ENCODE data around the gene RSAD2.
A peak's percentile ranks its signal among the peaks of the same experiment; 100 is the strongest.

The RSAD2 gene

DNA sequence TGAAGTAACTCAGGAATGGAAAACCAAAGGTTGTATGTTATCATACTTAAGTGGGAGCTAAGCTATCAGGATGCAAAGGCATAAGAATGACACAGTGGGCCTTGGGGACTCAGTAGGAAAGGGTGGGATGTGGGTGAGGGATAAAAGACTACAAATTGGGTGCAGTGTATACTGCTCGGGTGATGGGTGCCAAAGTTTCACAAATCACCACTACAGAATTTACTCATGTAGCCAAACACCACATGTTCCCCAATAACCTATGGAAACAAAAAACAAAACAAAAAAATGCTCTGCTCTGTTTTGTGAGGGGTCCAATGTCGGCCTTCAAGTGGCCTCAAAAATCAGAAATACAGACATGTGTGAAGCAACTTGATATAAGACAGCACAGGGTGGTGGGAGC is 30.7 kb downstream of the RSAD2 start:
- no peak for DNase-seq

DNA sequence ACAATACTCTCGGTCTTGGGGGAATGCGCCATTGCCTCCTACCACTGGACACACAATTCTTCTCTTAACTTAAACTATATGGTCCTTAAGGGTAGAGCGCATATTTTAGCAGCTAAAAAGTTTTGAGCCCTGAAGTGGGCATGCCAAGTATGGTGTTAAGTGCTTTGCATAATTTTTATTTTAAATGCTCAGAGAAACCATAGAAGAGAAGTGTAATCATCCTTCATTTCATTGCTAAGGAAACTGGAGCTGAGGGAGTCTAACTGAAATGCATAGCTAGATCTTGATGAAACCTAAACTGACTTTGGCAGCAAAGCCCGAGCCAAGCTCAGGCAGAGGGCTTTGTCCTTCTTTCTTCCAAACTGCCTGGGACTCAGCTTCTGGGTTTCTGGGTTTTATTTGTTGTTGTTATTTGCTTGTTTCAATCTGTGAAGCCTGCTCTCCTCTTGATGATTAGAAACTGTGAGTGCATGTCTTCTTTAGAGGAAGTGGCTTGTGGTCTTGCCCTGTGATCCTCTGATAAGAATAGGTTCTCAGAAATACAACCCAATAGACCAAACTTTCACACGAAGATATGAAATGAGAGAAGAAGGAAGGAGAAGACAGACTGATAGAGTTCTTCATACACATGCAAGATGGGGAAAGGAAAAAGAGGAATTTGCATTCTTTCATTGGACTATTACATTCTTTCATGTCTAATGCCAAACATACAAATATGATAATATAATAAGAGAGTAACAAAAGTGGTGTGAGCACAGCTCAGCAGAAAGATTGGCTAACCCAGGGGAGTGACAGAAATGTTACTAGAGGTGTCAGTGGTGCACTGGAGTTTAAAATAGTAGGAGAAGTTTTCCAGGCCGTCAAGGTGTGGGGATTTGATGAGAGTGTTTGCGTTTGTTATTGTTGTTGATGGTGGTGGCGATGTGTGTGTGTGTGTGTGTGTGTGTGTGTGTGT is 32.1 kb downstream of the RSAD2 start:
- DNase-seq: peak; percentile 51

DNA sequence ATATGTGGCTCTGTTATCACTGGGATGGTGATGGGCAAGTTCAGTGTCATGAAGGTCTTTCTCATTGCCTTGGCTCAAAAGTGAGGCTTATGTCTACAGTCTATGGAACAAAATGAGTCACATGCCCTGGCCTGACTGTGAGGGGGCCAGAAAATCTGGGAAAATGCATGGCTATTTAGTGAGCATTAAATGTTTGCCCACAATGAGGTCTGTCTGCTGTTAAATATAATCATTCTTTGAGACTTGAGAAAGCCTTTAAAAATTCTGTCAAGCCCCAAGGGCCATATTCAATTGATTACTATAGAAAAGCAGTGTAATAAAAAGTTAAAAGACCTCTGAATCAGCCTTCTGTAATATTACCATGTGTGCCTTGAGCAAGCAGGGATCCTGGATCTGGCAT is 34.1 kb downstream of the RSAD2 start:
- DNase-seq: no peak

DNA sequence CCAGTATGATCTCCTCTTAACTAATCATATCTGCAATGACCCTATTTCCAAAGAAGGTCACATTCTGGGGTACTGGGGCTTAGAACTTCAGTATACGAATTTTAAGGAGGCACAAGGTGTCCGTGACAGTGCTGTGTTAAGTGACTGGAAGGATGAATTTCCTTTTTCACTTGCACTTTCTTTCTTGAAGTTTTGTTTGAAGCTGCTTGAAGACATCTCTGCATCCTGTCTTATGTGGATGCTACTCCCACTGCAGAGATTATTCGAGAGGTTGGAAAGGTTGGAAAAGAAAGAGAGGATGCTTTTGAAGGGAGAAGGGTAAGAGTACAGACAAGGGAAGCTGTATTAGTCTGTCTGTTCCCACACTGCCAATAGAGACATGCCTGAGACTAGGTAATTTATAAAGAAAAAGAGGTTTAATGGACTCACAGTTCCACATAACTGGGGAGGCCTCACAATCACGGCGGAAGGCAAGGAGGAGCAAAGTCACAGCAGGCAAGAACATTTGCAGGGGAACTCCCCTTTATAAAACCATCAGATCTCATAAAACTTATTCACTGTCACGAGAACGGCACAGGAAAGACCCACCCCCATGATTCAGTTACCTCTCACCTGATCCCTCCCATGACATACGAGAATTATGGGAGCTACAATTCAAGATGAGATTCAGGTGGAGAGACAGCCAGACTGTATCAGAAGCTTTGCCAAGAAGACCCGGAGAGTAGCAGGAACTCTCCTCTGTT is 36.0 kb downstream of the RSAD2 start:
- peak; percentile 74 for DNase-seq

DNA sequence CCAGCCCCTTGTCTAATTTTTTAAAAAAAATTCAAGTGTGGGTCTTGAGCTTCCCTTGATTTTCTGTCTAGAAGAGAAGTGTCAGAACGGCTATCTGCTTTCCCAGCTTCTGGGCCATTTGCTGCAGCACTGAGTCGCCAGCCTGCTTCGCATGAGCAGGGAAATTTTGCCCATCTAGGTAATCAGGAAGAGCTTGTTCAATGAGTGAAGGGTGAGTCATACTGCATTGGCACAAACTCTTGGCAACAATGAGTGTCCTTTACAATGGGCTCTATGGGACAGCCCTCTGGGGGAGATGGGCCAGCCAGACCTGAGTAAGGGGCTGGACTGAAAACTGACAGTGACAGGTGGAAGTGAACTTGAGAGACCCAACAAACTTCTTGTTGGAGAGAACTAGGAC is 37.3 kb downstream of the RSAD2 start:
- DNase-seq: peak; percentile 51

DNA sequence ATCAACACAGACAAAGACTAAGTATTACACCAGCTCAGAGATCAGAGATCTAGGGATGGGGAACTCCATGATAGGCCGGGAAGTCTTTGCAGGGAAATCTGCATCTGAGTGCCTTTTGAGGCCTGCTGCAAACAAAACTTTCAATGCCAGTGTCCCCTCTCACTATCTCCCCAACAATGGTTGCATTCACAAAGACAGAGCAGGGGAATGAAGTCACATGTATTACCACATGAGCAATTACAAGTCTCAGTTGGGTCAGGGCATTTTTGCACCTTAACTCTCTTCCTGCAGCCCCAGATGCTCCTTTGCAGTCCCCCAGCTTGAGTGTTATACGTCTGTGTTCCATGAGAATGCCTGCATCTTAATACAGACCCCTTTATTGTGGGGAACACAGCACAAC is 37.8 kb downstream of the RSAD2 start:
- DNase-seq: no peak

DNA sequence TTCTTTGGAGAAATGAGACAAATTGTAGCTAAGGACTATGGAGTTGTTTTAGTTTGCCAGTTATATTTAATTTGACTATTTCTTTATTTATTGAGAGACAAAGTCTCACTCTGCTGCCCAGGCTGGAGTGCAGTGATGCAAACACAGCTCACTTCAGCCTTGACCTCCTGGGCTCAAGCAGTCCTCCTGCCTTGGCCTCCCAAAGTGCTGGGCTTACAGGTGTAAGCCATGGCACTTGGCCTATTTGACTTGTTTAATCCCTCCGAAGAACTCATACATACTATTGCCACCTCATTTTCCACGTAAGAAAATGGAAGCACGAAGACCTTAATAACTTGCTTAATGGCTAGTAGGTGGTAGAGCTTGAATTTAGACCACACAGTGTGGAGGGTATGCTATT is 38.6 kb downstream of the RSAD2 start:
- no peak for DNase-seq

DNA sequence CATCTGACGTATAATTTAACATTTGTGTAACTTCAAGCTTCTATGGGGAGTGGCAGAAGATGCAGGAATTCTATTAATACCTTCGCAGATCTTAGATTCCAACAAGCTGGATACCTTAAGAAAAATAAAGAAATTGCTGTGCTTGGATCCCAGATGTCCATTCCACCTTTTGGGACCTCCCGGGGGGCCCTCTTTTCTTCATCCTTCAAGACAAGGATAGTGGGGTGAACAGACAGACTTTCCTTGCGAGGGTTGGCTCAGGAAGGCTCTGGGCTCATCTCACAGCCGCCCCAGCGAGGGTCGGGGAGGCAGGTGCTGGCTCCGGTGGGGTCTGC is 39.1 kb downstream of the RSAD2 start:
- no peak for DNase-seq

DNA sequence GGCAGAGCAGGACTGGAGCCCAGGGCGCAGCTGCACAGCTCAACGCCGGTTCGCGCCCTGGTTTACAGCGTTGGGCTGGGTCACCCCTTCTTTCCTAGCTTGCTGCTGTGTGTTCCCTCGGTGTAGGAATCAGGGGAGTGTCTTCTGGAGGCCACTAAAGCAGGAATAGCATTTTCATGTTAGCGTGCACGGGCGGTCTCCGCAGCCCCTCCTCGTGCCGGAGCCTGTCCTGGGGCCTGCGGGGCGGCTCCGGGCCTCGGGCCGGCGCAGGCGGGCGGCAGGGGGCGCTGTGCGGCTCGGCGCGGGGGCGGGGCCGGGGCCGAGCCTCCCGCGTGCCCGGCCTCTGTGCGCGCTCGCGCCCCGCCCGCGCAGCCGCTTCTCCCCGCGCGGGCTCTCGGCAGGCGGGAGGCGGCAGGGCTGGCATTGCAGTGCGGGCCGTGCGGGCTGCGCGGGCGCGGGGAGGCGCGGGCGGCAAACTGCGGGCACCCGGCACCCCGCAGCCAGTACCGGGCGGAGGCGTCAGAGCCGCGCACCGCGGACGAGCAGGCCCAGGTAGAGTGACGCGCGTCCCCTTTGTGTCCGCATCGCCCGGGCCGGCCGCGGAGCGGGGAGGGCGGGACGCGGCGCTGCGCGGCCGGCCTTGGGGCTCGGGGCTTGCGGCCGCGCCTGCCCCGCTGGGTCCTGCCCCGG is 39.6 kb downstream of the RSAD2 start, which contains the start of gene RNF144A:
TSS of gene RNF144A (plus strand) at position 342 of the 690 bp plus-strand sequence. CDS start 79,515 bp downstream, outside the sequence.
- peak; percentile 81 for DNase-seq

DNA sequence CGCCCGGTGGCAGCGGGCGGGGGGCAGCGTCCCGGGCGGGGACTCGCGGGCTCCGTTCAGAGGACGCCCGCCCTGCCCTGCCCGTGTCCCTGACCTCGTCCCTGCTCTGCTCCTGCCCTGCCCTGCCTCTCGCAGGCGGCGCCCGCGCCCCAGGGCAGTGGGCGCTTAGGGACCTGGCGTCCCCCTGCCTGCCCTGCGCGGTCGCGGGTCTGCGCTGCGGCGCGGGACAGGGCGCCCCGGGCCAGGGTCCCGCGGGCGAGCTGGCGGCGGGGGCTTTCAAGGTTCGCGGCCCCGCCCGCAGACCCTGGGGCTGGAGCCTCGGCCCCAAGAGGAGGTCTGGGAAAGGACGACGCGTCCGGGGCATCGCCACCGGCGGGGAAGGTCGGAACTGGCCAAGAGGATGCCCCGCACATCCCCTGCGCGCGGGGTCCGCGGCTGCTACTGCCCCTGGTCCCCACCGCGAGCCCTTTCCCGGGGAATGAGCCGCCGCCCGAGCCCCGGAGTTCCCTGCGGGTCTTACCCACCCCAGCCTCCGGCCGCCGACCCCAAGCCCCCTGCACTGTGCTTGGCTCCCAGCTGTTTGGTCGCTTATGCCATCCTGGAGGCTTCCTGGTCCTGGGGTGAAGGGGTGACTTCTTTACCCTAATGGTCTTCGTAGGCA is 40.3 kb downstream of the RSAD2 start:
- DNase-seq: peak; percentile 41

DNA sequence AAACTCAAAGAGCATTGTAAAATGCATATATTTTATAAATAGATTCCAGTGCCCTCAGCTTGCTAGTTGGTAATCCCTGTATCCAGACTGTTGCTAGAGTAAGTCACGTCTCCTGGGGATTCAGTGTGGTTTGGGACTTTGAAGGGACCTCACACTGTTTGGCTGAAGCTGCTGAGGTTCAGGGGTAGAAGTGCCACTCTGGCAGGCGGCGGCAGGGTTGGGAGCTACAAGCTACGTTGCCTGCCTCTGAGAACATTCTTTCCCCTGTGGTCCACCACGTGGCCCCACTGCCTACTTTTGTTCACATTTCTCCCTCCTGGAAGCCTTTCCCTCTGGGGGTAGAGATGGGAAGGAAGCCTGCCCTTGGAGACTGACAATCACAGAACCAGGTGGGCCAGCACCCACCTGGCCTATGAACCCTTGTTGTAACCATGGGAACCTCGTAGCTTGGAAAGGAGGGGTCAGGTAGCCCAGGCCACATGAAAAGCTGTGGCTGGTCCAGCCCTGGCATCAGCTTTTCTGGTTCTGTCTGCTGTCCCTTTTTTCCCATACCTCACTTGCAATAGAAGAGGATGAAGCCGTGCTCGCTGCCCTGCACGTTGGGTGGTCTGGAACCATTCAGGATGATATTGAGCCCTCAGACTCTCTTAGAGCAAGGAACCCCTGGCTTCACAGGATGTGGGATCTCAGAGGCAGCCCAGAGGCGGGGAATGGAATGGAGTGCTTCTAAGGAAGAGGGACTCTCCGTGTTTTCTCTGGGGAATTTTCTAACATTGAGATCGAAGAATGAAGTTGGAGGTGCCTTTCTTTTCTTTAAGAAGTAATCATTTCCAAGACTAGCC is 42.5 kb downstream of the RSAD2 start:
- no peak for DNase-seq

DNA sequence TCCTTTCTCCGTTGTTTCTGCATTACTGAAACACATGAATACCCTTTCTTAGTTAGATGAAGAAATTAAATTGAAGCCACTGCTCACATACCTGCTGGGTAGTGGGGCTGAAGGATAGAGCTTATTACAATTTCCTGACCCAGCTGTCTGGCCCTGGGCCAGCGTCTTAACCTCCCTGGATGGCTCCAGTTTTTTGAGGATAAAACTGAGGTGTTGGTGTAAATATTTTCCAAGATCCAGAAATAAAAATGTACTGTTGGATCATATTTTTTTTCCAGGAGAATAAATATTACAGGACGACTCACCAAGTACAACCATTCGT is 43.1 kb downstream of the RSAD2 start:
- no peak for DNase-seq

DNA sequence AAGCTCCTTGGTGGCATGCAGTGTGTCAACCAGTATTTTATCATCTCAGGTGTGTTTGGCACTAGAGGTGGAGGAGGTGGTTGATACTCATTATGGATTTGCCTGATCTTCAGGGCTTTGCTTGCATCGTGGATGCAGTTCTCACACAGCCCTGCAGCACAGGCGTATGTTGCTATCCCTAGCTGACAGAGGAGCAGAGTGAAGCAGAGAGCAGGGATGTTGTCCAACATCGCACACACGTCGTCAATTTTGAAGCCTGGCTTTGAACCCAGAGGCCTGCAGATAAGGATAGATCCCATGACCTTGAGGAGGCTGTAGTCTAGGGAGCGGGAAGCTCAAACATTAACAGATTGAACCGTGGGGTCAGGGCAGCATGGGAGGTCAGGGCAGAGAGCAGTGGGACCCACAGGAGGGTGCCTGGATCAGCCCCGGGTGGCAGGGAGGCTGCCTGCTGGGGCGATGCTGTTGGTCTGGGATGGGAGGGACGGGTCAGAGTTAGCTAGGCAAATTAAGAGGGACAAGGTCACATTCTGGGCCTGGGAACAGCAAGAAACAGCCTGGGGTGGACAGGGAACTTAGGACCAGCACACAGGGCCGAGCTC is 43.8 kb downstream of the RSAD2 start:
- DNase-seq: no peak

DNA sequence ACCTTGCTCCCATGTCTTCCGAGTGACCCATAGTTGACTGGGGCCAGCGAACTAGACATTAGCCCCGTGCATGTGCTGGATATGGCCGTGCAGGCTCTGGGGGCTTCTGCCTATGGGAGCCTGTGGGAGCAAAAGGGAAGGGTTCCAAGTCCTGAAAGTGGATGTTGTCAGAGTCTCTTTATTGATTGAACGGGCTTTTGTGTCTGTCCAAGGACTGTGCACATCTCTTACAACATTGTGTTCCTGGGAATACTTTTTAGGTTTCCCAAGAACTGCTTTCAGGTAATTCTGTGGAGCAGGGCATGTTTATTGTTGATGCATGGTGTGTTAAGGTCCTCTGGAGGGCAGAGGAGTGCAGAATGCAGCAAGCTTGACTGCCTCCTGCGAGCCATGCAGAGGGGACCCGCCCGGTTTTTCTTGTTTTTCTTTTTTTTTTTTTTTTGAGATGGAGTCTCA is 44.7 kb downstream of the RSAD2 start:
- DNase-seq: no peak

DNA sequence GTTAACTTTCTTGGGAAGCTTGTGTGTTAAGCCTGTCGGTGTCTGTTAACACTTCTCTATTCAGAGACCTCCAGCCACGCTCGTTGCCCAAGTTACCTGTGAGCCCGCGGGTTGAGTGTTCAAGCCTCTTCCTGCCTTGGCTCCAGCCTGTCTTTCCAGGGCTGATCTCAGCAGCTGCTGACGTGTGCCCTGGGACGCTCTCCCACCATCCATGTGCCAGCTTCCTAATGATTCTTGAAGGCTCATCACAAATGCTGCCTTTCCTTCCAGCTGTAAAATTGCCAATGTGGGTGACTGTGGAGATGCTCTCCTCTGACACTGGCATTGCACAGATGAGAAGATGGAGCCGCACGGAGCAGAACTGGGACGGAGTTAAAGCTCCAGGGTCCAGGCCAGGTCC is 45.7 kb downstream of the RSAD2 start:
- DNase-seq: no peak

DNA sequence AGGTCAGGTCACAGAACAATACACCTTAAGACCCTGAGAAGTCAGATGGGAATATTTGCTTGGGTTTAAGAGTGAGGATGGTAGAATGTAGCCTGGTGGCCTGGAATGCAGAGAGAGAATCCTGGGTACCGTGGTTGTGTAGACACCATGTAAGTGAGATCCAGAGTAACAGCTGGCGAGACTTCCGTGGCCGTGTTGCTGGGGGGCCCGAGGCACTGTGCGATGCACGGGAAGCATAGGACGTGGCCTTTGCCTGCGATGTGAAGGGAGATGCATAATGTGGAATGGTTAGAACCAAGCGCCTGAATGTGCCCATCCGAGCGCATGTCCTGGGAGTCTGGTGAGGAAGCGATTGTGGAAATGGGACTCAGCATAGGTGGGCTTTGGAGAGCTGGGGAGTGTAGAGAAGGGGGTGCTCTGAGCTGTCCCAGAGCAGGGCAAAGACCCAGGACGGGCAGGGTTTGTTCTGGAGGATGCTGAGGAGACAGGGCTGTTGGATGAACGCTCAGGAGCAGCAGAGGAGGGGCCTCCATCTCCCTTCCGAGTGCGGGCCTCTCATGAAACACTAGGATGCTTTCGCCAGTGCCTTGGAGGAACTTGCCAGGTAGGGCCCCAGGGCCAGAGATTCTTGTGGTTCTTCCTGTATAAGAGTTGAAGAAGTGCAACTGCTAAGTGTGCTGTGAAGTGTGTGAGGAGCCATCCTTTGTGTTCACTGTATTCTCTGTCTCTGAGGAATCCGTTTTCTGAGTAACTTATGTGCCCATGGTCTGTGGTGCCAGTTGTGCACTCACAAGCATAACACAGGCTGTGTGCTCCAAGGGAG is 46.7 kb downstream of the RSAD2 start:
- no peak for DNase-seq

DNA sequence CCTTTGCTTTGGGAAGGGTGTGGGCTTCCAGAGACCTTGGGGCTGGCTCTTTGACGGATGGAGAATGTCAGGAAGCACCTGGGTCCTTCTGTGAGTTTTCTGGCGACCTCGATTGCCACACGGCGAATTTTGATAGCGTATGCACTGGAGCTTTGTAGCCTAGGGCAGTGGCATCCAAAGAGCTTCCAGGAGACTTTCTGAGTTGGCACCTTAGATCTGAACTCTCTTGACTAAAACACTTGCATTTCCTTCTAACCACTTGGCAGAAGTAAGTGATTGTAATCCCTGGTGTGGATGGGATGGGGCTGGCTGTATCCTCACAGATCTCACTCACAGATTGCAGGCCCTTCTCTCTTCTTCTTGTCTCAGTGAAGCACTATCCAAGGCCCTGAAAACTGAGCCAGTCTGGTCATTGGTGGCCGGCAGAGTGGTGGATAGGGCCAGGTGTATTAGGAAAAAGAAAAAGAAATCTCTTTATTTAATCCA is 47.4 kb downstream of the RSAD2 start:
- no peak for DNase-seq

DNA sequence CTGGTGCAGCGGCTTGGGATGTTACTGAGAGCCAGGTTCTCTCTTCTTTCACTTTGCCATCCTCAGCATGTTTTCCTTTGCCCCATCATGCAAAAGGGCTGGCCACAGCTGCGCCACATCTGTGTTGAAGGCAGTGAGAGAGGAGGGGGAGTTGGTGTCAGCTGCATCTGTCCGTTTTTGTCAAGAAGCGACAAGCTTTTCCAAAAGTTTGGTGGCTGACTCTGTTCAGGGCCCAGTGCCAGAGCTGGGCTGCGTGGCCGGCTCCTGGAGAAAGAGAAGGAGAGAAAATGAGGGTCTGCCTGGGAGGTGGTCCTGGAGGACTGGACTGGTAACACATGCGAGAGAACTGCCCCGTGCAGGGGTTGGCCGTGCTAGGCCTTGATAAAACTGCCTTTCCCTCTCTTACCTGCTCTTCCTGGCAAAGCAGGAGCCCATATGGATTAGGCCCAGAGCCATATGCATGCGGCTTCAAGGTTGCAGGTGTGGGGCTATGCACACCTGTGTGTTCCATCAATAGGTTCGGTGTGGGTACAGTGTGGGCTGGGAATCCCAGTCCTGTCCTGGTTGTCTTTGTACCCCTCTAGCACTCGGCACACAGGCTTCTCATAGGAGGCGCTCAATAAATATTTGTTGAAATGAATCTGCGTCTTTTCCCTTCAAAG is 48.6 kb downstream of the RSAD2 start:
- no peak for DNase-seq

DNA sequence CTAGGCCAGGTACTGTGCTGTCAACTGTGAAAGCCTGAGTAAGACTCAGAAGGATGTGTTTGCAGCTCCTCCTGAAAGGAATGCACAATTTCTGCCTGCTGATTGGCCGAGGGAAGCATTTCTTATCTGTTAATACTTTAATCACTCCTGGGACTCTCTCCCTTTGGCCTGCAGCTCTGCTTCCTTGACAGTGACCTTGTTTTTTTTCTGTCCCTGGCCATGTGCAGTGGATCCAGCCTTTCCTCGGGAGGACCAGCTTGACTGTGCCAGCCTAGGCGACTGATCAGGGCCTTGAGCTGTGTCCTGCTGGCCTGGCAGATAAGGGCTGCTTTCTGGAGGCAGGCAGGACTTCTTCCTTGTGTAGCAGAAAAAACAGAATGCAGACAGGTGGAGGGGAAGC is 49.6 kb downstream of the RSAD2 start:
- DNase-seq: no peak

DNA sequence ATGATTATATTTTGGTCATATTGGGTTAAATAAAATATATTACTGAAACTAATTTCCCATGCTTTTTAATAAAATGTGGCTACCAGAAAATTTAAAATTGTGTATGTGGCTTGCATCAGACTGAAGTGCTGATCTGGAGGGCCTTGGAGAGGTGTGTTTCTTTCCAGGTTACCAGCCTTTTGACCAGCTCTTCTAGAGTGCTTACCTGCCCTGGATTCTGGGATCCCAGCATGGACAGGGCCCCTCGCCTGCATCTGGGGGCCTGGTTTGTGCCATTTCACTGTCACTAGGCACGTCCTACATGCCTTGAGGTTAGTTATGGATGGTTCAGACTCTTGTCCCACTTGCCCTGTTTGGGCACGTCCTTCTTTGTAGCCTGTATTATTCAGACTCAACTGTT is 50.2 kb downstream of the RSAD2 start:
- DNase-seq: no peak

All from CD4-positive, alpha-beta T cell treated with Interleukin-17A for 4 hours (primary cell).